ENCODE measurements around the gene KATNAL1.
"Not testable (repeated sequence)": the region's sequence is repeated elsewhere in the genome, so short reads cannot be mapped to it uniquely, and the experiment has no call there.

KATNAL1 gene

GRCh38 chr13:30299786-30300185 lies 7.6 kb downstream of the KATNAL1 start:
- Histone ChIP-seq H3K36me3 (ENCODE audit: control insufficient read depth, insufficient read depth, low read length) (no peaks in the 10 kb centered on the region), H3K4me1 (ENCODE audit: control insufficient read depth, insufficient read depth, low read length) (no peaks in the 10 kb centered on the region), H3K4me3 (ENCODE audit: low read length) (no peak overlapping the region), H3K9me3 (ENCODE audit: control insufficient read depth, insufficient read depth, low read length) (no peaks in the 10 kb centered on the region), H3K27me3 (ENCODE audit: control insufficient read depth, insufficient read depth, low read length) (no peaks in the 10 kb centered on the region), H3K27ac (ENCODE audit: low read length) (no peak overlapping the region)
- no peak for DNase-seq (ENCODE audit: low read depth, low spot score)

GRCh38 chr13:30295116-30295515 lies 12.2 kb downstream of the KATNAL1 start:
- DNase-seq (ENCODE audit: low read depth, low spot score) = no peak
- Histone ChIP-seq H3K36me3 (ENCODE audit: control insufficient read depth, insufficient read depth, low read length) (no peaks in the 10 kb centered on the region), H3K27me3 (ENCODE audit: control insufficient read depth, insufficient read depth, low read length) (no peaks in the 10 kb centered on the region), H3K4me1 (ENCODE audit: control insufficient read depth, insufficient read depth, low read length) (0 out of 2 replicates have a peak, but pooled peaks cover 2% of the 10 kb centered on the region), H3K4me3 (ENCODE audit: low read length) (no peak overlapping the region), H3K9me3 (ENCODE audit: control insufficient read depth, insufficient read depth, low read length) (no peaks in the 10 kb centered on the region), H3K27ac (ENCODE audit: low read length) (no peak overlapping the region)
- no CpG with 5 or more reads among the region's 2 CpGs for WGBS (ENCODE audit: insufficient coverage, insufficient read length)

- DNase-seq (ENCODE audit: low read depth, low spot score) = no peak
- no peaks in the 10 kb centered on the region for H3K36me3 ChIP-seq (ENCODE audit: control insufficient read depth, insufficient read depth, low read length)
- no peaks in the 10 kb centered on the region for H3K9me3 ChIP-seq (ENCODE audit: control insufficient read depth, insufficient read depth, low read length)
- WGBS (ENCODE audit: insufficient coverage, insufficient read length) = no CpG with 5 or more reads among the region's 3 CpGs
- no peak overlapping the region for H3K4me3 ChIP-seq (ENCODE audit: low read length)
- H3K27ac ChIP-seq (ENCODE audit: low read length) = no peak overlapping the region
- 0 out of 2 replicates have a peak, but pooled peaks cover 2% of the 10 kb centered on the region for H3K4me1 ChIP-seq (ENCODE audit: control insufficient read depth, insufficient read depth, low read length)
- no peaks in the 10 kb centered on the region for H3K27me3 ChIP-seq (ENCODE audit: control insufficient read depth, insufficient read depth, low read length)
Observed at GRCh38 chr13:30294004-30294403, 13.3 kb downstream of the KATNAL1 start.

GRCh38 chr13:30292325-30292724 lies 15.0 kb downstream of the KATNAL1 start:
- Histone ChIP-seq H3K36me3 (ENCODE audit: control insufficient read depth, insufficient read depth, low read length) (no peaks in the 10 kb centered on the region), H3K27ac (ENCODE audit: low read length) (no peak overlapping the region), H3K4me1 (ENCODE audit: control insufficient read depth, insufficient read depth, low read length) (0 out of 2 replicates have a peak, but pooled peaks cover 2% of the 10 kb centered on the region), H3K9me3 (ENCODE audit: control insufficient read depth, insufficient read depth, low read length) (no peaks in the 10 kb centered on the region), H3K27me3 (ENCODE audit: control insufficient read depth, insufficient read depth, low read length) (no peaks in the 10 kb centered on the region), H3K4me3 (ENCODE audit: low read length) (no peak overlapping the region)
- no peak for DNase-seq (ENCODE audit: low read depth, low spot score)

GRCh38 chr13:30290812-30291436 lies 16.4 kb downstream of the KATNAL1 start:
- 0 out of 2 replicates have a peak, but pooled peaks cover 2% of the 10 kb centered on the region for H3K4me1 ChIP-seq (ENCODE audit: control insufficient read depth, insufficient read depth, low read length)

GRCh38 chr13:30289533-30289932 lies 17.8 kb downstream of the KATNAL1 start:
- no peak overlapping the region for H3K27ac ChIP-seq (ENCODE audit: low read length)
- H3K27me3 ChIP-seq (ENCODE audit: control insufficient read depth, insufficient read depth, low read length) = no peaks in the 10 kb centered on the region
- DNase-seq (ENCODE audit: low read depth, low spot score) = no peak
- H3K4me3 ChIP-seq (ENCODE audit: low read length) = no peak overlapping the region
- 0 out of 2 replicates have a peak, but pooled peaks cover 2% of the 10 kb centered on the region for H3K4me1 ChIP-seq (ENCODE audit: control insufficient read depth, insufficient read depth, low read length)
- no peaks in the 10 kb centered on the region for H3K9me3 ChIP-seq (ENCODE audit: control insufficient read depth, insufficient read depth, low read length)
- no peaks in the 10 kb centered on the region for H3K36me3 ChIP-seq (ENCODE audit: control insufficient read depth, insufficient read depth, low read length)

More at GRCh38 chr13:30290812-30291436, 16.4 kb downstream of the KATNAL1 start:
- no peaks in the 10 kb centered on the region for H3K27me3 ChIP-seq (ENCODE audit: control insufficient read depth, insufficient read depth, low read length)
- H3K27ac ChIP-seq (ENCODE audit: low read length) = no peak overlapping the region
- no peaks in the 10 kb centered on the region for H3K36me3 ChIP-seq (ENCODE audit: control insufficient read depth, insufficient read depth, low read length)
- no peak overlapping the region for H3K4me3 ChIP-seq (ENCODE audit: low read length)
- no peak for DNase-seq (ENCODE audit: low read depth, low spot score)
- WGBS (ENCODE audit: insufficient coverage, insufficient read length) = no CpG with 5 or more reads among the region's 4 CpGs
- no peaks in the 10 kb centered on the region for H3K9me3 ChIP-seq (ENCODE audit: control insufficient read depth, insufficient read depth, low read length)

GRCh38 chr13:30286059-30286458 lies 21.3 kb downstream of the KATNAL1 start:
- H3K36me3 ChIP-seq (ENCODE audit: control insufficient read depth, insufficient read depth, low read length); H3K9me3 ChIP-seq (ENCODE audit: control insufficient read depth, insufficient read depth, low read length); H3K4me3 ChIP-seq (ENCODE audit: low read length); H3K4me1 ChIP-seq (ENCODE audit: control insufficient read depth, insufficient read depth, low read length); H3K27me3 ChIP-seq (ENCODE audit: control insufficient read depth, insufficient read depth, low read length); H3K27ac ChIP-seq (ENCODE audit: low read length): not testable (repeated sequence)
- peak; percentile 33 for DNase-seq (ENCODE audit: low read depth, low spot score)
- WGBS (ENCODE audit: insufficient coverage, insufficient read length) = no CpG with 5 or more reads among the region's 2 CpGs

- H3K27me3 ChIP-seq (ENCODE audit: control insufficient read depth, insufficient read depth, low read length) = no peaks in the 10 kb centered on the region
- no peak for DNase-seq (ENCODE audit: low read depth, low spot score)
- H3K9me3 ChIP-seq (ENCODE audit: control insufficient read depth, insufficient read depth, low read length) = no peaks in the 10 kb centered on the region
- no peaks in the 10 kb centered on the region for H3K4me1 ChIP-seq (ENCODE audit: control insufficient read depth, insufficient read depth, low read length)
- H3K36me3 ChIP-seq (ENCODE audit: control insufficient read depth, insufficient read depth, low read length) = no peaks in the 10 kb centered on the region
- no peak overlapping the region for H3K27ac ChIP-seq (ENCODE audit: low read length)
- H3K4me3 ChIP-seq (ENCODE audit: low read length) = no peak overlapping the region
- WGBS (ENCODE audit: insufficient coverage, insufficient read length) = no CpG with 5 or more reads among the region's 1 CpG
Observed at GRCh38 chr13:30276178-30276577, 31.2 kb downstream of the KATNAL1 start.

- no peaks in the 10 kb centered on the region for H3K4me1 ChIP-seq (ENCODE audit: control insufficient read depth, insufficient read depth, low read length)
- no peak overlapping the region for H3K27ac ChIP-seq (ENCODE audit: low read length)
- H3K9me3 ChIP-seq (ENCODE audit: control insufficient read depth, insufficient read depth, low read length) = no peaks in the 10 kb centered on the region
- H3K27me3 ChIP-seq (ENCODE audit: control insufficient read depth, insufficient read depth, low read length) = no peaks in the 10 kb centered on the region
- no peaks in the 10 kb centered on the region for H3K36me3 ChIP-seq (ENCODE audit: control insufficient read depth, insufficient read depth, low read length)
- no peak for DNase-seq (ENCODE audit: low read depth, low spot score)
- H3K4me3 ChIP-seq (ENCODE audit: low read length) = no peak overlapping the region
Observed at GRCh38 chr13:30274083-30274482, 33.3 kb downstream of the KATNAL1 start.

- DNase-seq (ENCODE audit: low read depth, low spot score); H3K4me1 ChIP-seq (ENCODE audit: control insufficient read depth, insufficient read depth, low read length); H3K9me3 ChIP-seq (ENCODE audit: control insufficient read depth, insufficient read depth, low read length); H3K27ac ChIP-seq (ENCODE audit: low read length); H3K36me3 ChIP-seq (ENCODE audit: control insufficient read depth, insufficient read depth, low read length); H3K27me3 ChIP-seq (ENCODE audit: control insufficient read depth, insufficient read depth, low read length); H3K4me3 ChIP-seq (ENCODE audit: low read length): not testable (repeated sequence)
- WGBS (ENCODE audit: insufficient coverage, insufficient read length) = no CpG with 5 or more reads among the region's 31 CpGs
Observed at GRCh38 chr13:30270035-30270434, 37.3 kb downstream of the KATNAL1 start.

GRCh38 chr13:30268673-30269072 lies 38.7 kb downstream of the KATNAL1 start:
- no peaks in the 10 kb centered on the region for H3K27me3 ChIP-seq (ENCODE audit: control insufficient read depth, insufficient read depth, low read length)
- WGBS (ENCODE audit: insufficient coverage, insufficient read length) = no CpG with 5 or more reads among the region's 1 CpG
- H3K9me3 ChIP-seq (ENCODE audit: control insufficient read depth, insufficient read depth, low read length) = no peaks in the 10 kb centered on the region
- no peak overlapping the region for H3K4me3 ChIP-seq (ENCODE audit: low read length)
- H3K4me1 ChIP-seq (ENCODE audit: control insufficient read depth, insufficient read depth, low read length) = no peaks in the 10 kb centered on the region
- no peak for DNase-seq (ENCODE audit: low read depth, low spot score)
- H3K36me3 ChIP-seq (ENCODE audit: control insufficient read depth, insufficient read depth, low read length) = no peaks in the 10 kb centered on the region
- H3K27ac ChIP-seq (ENCODE audit: low read length) = no peak overlapping the region

Data from iPS DF 6.9 (cell line).